Prostate gland (tissue), 2 donors: ENCODE data around the gene MATN1. TPM values are rescaled to one million over a fixed set of nuclear protein-coding genes. Genes with fewer than 3 reads are reported as not detected.

ENCODE experiments used
- DNase-seq: peaks from one replicate; pipeline ENCODE4 v3.0.0-alpha.2; 2019; ENCODE audit warnings: low spot score
- H3K27ac ChIP-seq, 2 donors: fragments of 200-600 bp; sonication (generic); 2 replicates each; pipeline ENCODE4 v1.5.1; 2017 to 2019
- H3K27me3 ChIP-seq: fragments of 200-600 bp; sonication (generic); replicated peaks from 2 replicates; pipeline ENCODE4 v1.5.1; 2019; ENCODE audit not compliant: insufficient read depth
- H3K36me3 ChIP-seq, 2 donors: fragments of 200-600 bp; sonication (generic); 1 replicate in 1 of 2; 2 replicates in 1 of 2; pipeline versions ENCODE4 v1.5.1 to v1.8.1; 2017 to 2019
- H3K4me1 ChIP-seq: fragments of 200-600 bp; sonication (generic); replicated peaks from 2 replicates; pipeline ENCODE4 v1.5.1; 2019
- H3K4me3 ChIP-seq, 2 donors: fragments of 200-600 bp; sonication (generic); 2 replicates each; pipeline ENCODE4 v1.5.1; 2017 to 2019
- H3K9me3 ChIP-seq: fragments of 200-600 bp; sonication (generic); 2 replicates; pipeline ENCODE4 v1.5.1; 2017
- POLR2A ChIP-seq: fragments of 450-650 bp; IDR thresholded peaks from one replicate; pipeline ENCODE4 v1.6.1; 2016; ENCODE audit warnings: antibody characterized with exemption, mild to moderate bottlenecking
- POLR2AphosphoS5 ChIP-seq: sonication (generic); formaldehyde crosslinking; IDR thresholded peaks from one replicate; pipeline ENCODE4 v1.6.1; 2017; ENCODE audit warnings: antibody characterized with exemption
- WGBS: methylation state at CpG from one replicate; pipeline ENCODE4 v1.1.5; 2018; 5-methylcytosine and 5-hydroxymethylcytosine counted together
- intact Hi-C: fragments of 100-400 bp; cut with DNase I; formaldehyde crosslinking; loops from one replicate; pipeline ENCODE4 v1.14.2; 2022
- total RNA-seq, 2 donors: library from RNA; depleted of rRNA; stranded (reverse); fragments of >200 nt; gene quantifications; one replicate each; pipeline ENCODE4 v1.1.0, GENCODE V29; 2016
- TF ChIP-seq, protein P1 (sequence below), 4 experiments: fragments of 200-600 bp in 2 of 4; fragments of 450-650 bp in 2 of 4; sonication (generic) in 2 of 4; IDR thresholded peaks; 1 replicate in 3 of 4; 2 replicates in 1 of 4; pipeline ENCODE4 v1.5.1; 2016 to 2019; ENCODE audit warnings: antibody characterized with exemption in 4 of 4, mild to moderate bottlenecking in 2 of 4, moderate library complexity in 2 of 4

MATN1 gene
- total RNA-seq, 2 donors from 2014 or later, result 0.34 TPM; not detected in 1

DNA sequence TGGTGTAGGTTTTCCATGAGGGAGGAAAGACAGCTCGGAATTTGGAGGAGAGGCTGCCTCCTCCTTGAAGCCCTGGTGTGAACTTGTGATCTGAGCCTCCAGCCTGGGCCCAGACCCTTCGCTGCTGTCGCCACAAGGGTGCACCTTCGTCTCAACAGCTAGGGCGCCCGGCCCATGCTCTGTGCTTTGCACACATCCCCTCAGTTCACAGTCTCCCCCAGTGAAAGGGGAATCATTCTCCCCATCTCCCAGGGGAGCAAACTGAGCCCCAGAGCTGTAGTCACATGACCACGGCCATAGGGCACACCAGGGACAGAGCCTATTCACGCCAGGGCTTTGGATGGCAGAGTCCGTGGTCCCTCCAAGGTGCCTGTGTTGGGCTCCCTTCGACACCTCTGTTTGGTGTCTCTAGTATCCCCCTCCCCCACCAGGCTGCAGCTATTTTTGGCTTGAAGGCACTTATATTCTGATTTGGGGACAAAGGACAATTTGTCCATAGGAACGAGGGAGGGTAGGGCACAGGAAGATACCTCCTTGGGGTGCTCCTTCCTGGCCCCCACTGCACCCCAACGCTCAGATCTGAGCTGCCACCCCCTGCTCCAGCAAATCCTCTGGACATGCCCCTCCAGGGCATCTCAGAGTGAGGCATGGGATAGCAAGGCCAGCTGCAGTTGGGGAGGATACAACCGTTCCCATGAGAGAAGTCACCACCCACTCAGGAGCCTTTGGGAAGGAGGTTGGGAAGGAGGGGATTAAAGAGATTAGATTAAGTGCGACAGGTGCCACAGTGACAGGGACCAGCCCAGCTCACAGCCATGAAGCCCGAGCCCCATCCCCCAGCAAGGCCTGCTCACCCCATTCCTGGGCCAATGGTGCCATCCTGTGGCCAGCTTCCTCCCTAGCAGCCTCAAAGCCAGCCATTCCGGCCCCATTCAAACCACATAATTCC is 15.7 kb downstream of the MATN1 start:
- H3K27me3 ChIP-seq, result no peaks in the 10 kb centered on the region
- 59% methylated on average over 16 of the region's 16 CpGs for WGBS
- no peak overlapping the region for H3K4me3 ChIP-seq
- intact Hi-C loops, result loop anchor here (2.0 to 10.0 kb wide), 3 partner anchors 323 to 1471 kb away; partner anchors contain the start of gene PTPRU
- TF ChIP-seq, protein P1, sequence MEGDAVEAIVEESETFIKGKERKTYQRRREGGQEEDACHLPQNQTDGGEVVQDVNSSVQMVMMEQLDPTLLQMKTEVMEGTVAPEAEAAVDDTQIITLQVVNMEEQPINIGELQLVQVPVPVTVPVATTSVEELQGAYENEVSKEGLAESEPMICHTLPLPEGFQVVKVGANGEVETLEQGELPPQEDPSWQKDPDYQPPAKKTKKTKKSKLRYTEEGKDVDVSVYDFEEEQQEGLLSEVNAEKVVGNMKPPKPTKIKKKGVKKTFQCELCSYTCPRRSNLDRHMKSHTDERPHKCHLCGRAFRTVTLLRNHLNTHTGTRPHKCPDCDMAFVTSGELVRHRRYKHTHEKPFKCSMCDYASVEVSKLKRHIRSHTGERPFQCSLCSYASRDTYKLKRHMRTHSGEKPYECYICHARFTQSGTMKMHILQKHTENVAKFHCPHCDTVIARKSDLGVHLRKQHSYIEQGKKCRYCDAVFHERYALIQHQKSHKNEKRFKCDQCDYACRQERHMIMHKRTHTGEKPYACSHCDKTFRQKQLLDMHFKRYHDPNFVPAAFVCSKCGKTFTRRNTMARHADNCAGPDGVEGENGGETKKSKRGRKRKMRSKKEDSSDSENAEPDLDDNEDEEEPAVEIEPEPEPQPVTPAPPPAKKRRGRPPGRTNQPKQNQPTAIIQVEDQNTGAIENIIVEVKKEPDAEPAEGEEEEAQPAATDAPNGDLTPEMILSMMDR (IDR thresholded peaks at IDR 0.05), result peak in 3 of 4 experiments; percentile 79 to 96 (median 95)
- TF ChIP-seq POLR2AphosphoS5, result peak; percentile 56
- TF ChIP-seq POLR2A, result no peak
- peak; percentile 67 for DNase-seq
- no peak overlapping the region for H3K27ac ChIP-seq
- no peaks in the 10 kb centered on the region for H3K4me1 ChIP-seq
- H3K9me3 ChIP-seq, result no peaks in the 10 kb centered on the region
- no peaks in the 10 kb centered on the region for H3K36me3 ChIP-seq

DNA sequence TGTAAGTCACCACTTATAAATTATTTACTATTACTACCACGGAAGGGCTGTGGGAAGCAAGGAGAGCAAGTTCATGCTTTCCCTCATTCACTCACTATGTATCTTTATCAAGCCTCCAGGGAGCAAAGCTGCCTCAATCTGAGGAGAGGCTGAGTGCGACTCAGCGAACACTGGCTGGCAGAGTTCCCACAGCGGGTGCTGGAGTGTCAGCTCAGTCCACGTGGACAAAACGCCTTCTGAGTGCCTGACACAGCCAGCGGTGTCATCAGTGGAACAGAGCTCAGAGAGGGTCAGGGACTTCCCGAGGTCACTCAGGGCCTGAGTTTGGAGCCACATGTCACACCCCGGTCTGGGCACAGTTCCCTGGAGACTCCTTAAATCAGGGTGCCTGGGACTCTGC is 16.9 kb downstream of the MATN1 start:
- H3K4me3 ChIP-seq, result no peak overlapping the region
- no peaks in the 10 kb centered on the region for H3K4me1 ChIP-seq
- no peak overlapping the region for H3K27ac ChIP-seq
- H3K27me3 ChIP-seq, result no peaks in the 10 kb centered on the region
- no peak for TF ChIP-seq POLR2AphosphoS5
- no peak for TF ChIP-seq POLR2A
- TF ChIP-seq, protein P1 (IDR thresholded peaks at IDR 0.05), result no peak
- intact Hi-C loops, result loop anchor here (5.0 to 10.0 kb wide), 2 partner anchors 322 to 914 kb away; no protein-coding TSS in a partner anchor
- DNase-seq, result no peak
- H3K36me3 ChIP-seq, result no peaks in the 10 kb centered on the region
- no peaks in the 10 kb centered on the region for H3K9me3 ChIP-seq
- WGBS, result 34% methylated on average over 9 of the region's 9 CpGs

DNA sequence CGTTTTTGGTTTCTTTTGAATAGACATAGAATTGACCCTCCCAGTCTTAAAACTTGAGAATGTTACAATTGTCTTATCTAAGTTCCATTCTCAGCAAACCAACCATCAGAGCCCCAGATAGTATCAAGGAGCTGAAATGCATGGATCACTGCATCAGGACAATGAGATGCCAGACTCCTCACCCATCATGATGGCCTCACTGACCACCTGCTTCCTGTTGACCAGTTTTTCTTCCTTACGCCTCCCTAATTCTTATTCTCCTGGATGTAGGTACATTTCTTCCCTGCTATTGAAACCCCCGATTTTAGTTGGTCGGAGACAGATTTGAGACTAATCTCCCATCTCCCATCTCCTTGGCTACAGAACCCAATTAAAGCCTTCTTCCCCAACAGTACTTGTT is 17.7 kb downstream of the MATN1 start:
- TF ChIP-seq, protein P1 (IDR thresholded peaks at IDR 0.05), result no peak
- TF ChIP-seq POLR2A (no peak), POLR2AphosphoS5 (no peak)
- WGBS, result 61% methylated on average over 4 of the region's 4 CpGs
- intact Hi-C loops, result loop anchor here (5.0 to 10.0 kb wide), 2 partner anchors 321 to 913 kb away; no protein-coding TSS in a partner anchor
- no peak overlapping the region for H3K4me3 ChIP-seq
- no peaks in the 10 kb centered on the region for H3K4me1 ChIP-seq
- no peak overlapping the region for H3K27ac ChIP-seq
- no peak for DNase-seq
- H3K36me3 ChIP-seq, result no peaks in the 10 kb centered on the region
- no peaks in the 10 kb centered on the region for H3K9me3 ChIP-seq
- H3K27me3 ChIP-seq, result no peaks in the 10 kb centered on the region

DNA sequence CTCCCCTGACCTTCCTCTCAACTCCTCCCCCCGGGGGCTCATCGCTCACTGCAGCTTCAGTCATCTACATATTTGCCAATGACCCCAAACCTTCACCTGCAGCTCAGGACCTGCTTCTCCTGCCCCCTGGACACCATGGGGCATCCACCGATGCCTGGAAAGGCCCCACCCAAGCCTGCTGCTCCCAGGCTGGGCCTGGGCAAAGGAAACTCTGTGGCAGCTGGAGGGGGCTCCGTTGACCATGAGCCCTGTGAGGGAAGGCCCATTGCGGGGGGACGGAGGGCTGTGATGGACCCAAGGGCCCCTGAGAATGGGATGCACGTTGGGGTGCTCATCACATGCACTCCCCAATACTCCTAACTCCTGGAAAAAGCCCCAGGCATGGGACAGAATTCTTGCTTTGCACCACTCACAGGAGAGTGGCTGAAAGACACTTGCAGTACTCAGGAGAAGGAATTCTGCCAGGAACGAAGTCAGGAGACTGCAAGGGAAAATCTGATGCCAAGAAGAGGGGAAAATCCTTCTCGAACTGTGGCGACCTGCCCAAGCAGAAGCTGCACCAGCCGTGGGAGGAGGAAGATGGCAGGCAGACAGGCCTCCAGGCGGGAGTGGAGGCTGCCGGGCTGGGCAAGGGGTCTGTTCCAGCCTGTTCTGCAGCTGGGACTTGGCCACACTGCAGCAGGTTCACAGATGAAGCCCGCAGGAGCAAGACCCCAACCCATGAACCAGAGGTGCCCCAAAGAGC is 18.4 kb downstream of the MATN1 start:
- no peaks in the 10 kb centered on the region for H3K4me1 ChIP-seq
- H3K4me3 ChIP-seq, result no peak overlapping the region
- H3K27me3 ChIP-seq, result no peaks in the 10 kb centered on the region
- H3K27ac ChIP-seq, result peak overlapping the region; percentile 56 to 62
- no peaks in the 10 kb centered on the region for H3K36me3 ChIP-seq
- TF ChIP-seq POLR2A (no peak), POLR2AphosphoS5 (peak; percentile 52)
- TF ChIP-seq, protein P1 (IDR thresholded peaks at IDR 0.05), result no peak
- intact Hi-C loops, result loop anchor here (5.0 to 10.0 kb wide), 3 partner anchors 183 to 913 kb away; no protein-coding TSS in a partner anchor
- 48% methylated on average over 14 of the region's 14 CpGs for WGBS
- no peak for DNase-seq
- H3K9me3 ChIP-seq, result no peaks in the 10 kb centered on the region
